Keratinocyte (primary cell): ENCODE results near the gene SHLD2. TPM values are rescaled to one million over a fixed set of nuclear protein-coding genes. Genes with fewer than 3 reads are reported as not detected.
A peak's percentile ranks its signal among the peaks of the same experiment; 100 is the strongest.

Source experiments
- DNase-seq: peaks from one replicate; pipeline ENCODE4 v3.0.0-alpha.2; 2011; ENCODE audit warnings: low read depth, missing footprints, low spot score
- FAIRE-seq: peaks from 2 replicates; lab custom pipeline; 2011; peaks lifted over from hg19 to GRCh38; lab: Jason Lieb, UNC
- H2AFZ ChIP-seq: 2 replicates; pipeline ENCODE4 v1.6.0; 2012; ENCODE audit warnings: low read length, control low read depth, inconsistent platforms; ENCODE audit not compliant: control insufficient read depth
- H3K27ac ChIP-seq: 2 replicates; pipeline ENCODE4 v1.5.1; 2011; ENCODE audit warnings: low read length; ENCODE audit not compliant: control insufficient read depth, insufficient read depth
- H3K27me3 ChIP-seq: 3 replicates; pipeline ENCODE4 v1.6.0; 2011; ENCODE audit warnings: low read length; ENCODE audit not compliant: control insufficient read depth, insufficient read depth; ENCODE audit errors: extremely low read depth
- H3K36me3 ChIP-seq, 2 experiments: 2 replicates in 1 of 2; 3 replicates in 1 of 2; pipeline ENCODE4 v1.5.1; 2011; ENCODE audit warnings: low read length in 2 of 2, mild to moderate bottlenecking in 1 of 2; ENCODE audit not compliant: control insufficient read depth in 2 of 2, insufficient read depth in 2 of 2; ENCODE audit errors: extremely low read depth in 1 of 2
- H3K4me1 ChIP-seq: 3 replicates; pipeline ENCODE4 v1.5.1; 2011; ENCODE audit warnings: low read length; ENCODE audit not compliant: control insufficient read depth, insufficient read depth; ENCODE audit errors: extremely low read depth
- H3K4me2 ChIP-seq: 3 replicates; pipeline ENCODE4 v1.6.0; 2011; ENCODE audit warnings: low read depth, low read length; ENCODE audit not compliant: control insufficient read depth, insufficient read depth; ENCODE audit errors: extremely low read depth
- H3K4me3 ChIP-seq, 3 experiments: fragments of 200-600 bp in 1 of 3; sonication (generic) in 1 of 3; 2 replicates in 2 of 3; 3 replicates in 1 of 3; pipeline ENCODE4 v1.5.1; 2011 to 2016; ENCODE audit warnings: low read length in 3 of 3, mild to moderate bottlenecking in 3 of 3, control low read depth in 2 of 3, inconsistent platforms in 1 of 3, low read depth in 1 of 3, mixed read lengths in 1 of 3, mixed run types in 1 of 3, moderate library complexity in 1 of 3; ENCODE audit not compliant: control insufficient read depth in 2 of 3, insufficient read depth in 2 of 3; ENCODE audit errors: extremely low read depth in 1 of 3
- H3K79me2 ChIP-seq: 2 replicates; pipeline ENCODE4 v1.6.0; 2012; ENCODE audit warnings: low read length; ENCODE audit not compliant: control insufficient read depth, insufficient read depth
- H3K9ac ChIP-seq: 3 replicates; pipeline ENCODE4 v1.6.0; 2011; ENCODE audit warnings: low read length; ENCODE audit not compliant: control insufficient read depth, insufficient read depth; ENCODE audit errors: extremely low read depth
- H3K9me1 ChIP-seq: 3 replicates; pipeline ENCODE4 v1.6.0; 2011; ENCODE audit warnings: low read length; ENCODE audit not compliant: control insufficient read depth, insufficient read depth; ENCODE audit errors: extremely low read depth
- H3K9me3 ChIP-seq: 2 replicates; pipeline ENCODE4 v1.5.1; 2012; ENCODE audit warnings: low read depth, low read length; ENCODE audit not compliant: control insufficient read depth
- H4K20me1 ChIP-seq: 3 replicates; pipeline ENCODE4 v1.6.0; 2011; ENCODE audit warnings: low read length; ENCODE audit not compliant: control insufficient read depth, insufficient read depth; ENCODE audit errors: extremely low read depth
- CTCF ChIP-seq, 3 experiments: IDR thresholded peaks in 1 of 3; conservative IDR thresholded peaks in 1 of 3; optimal IDR thresholded peaks in 1 of 3; 2 replicates in 2 of 3; 3 replicates in 1 of 3; pipeline versions ENCODE3 to v1.5.1; 2011; ENCODE audit warnings: low read length in 3 of 3, mild to moderate bottlenecking in 3 of 3, moderate library complexity in 2 of 3, control low read depth in 1 of 3, inconsistent platforms in 1 of 3; ENCODE audit not compliant: insufficient read depth in 2 of 3; ENCODE audit errors: extremely low read depth in 1 of 3
- EZH2 ChIP-seq: IDR thresholded peaks from one replicate; pipeline ENCODE4 v1.6.1; 2012; ENCODE audit warnings: inconsistent platforms, mild to moderate bottlenecking, low read length, moderate library complexity
- dilution Hi-C: fragments of 300-500 bp; cut with MboI; formaldehyde crosslinking; loops from one replicate; pipeline ENCODE4 v1.7.0; 2020; ENCODE audit warnings: low sequenced_read_pairs; ENCODE audit not compliant: extremely low pct_ligation_motif_present
- polyA plus RNA-seq, 5 experiments: library from polyadenylated mRNA; depleted of rRNA in 3 of 5; stranded (reverse) in 3 of 5; stranded (forward) in 1 of 5; unstranded in 1 of 5; fragments of >200 nt; gene quantifications; 1 replicate in 1 of 5; 2 replicates in 3 of 5; 3 replicates in 1 of 5; pipeline versions ENCODE4 v1.2.1 to v1.2.3, GENCODE V29; 2011 to 2012; ENCODE audit warnings: missing spikeins in 2 of 5, low read depth in 1 of 5, low replicate concordance in 1 of 5

The SHLD2 gene
- polyA plus RNA-seq, 1 donor (not counting 4 experiments of a cell fraction or from before 2014, with no cell fraction given) = 15.8 TPM

GRCh38 chr10:87092861-87093631, 2.0 kb upstream of the SHLD2 start:
- FAIRE-seq (no peak), DNase-seq (no peak)
- Histone ChIP-seq H4K20me1 (no peaks in the 10 kb centered on the region), H3K9ac (peak overlapping the region; percentile 89), H3K4me2 (peak overlapping the region; percentile 96), H3K36me3 (peaks cover 3 to 5% of the 10 kb centered on the region in 2 experiments), H3K9me3 (no peaks in the 10 kb centered on the region), H3K79me2 (peaks cover 83% of the 10 kb centered on the region), H3K4me3 (peak overlapping the region; percentile 78 to 99 (median 93)), H3K27me3 (no peaks in the 10 kb centered on the region), H3K9me1 (no peaks in the 10 kb centered on the region), H3K27ac (peak overlapping the region; percentile 85), H2AFZ (no peak overlapping the region), H3K4me1 (peaks cover 23% of the 10 kb centered on the region)
- dilution Hi-C loops = no loop called here
- TF ChIP-seq CTCF (optimal IDR thresholded peaks at IDR 0.05 in 1 of 3, IDR thresholded peaks at IDR 0.05 in 1 of 3, conservative IDR thresholded peaks at IDR 0.05 in 1 of 3; ENCODE audit: extremely low read depth in 1 of 3, insufficient read depth in 2 of 3, low read length in 3 of 3) (no peak), EZH2 (no peak)

GRCh38 chr10:87093632-87094372, 1.2 kb upstream of the SHLD2 start:
- no peaks in the 10 kb centered on the region for H3K9me3 ChIP-seq
- dilution Hi-C loops = no loop called here
- peaks cover 23% of the 10 kb centered on the region for H3K4me1 ChIP-seq
- H3K79me2 ChIP-seq = peaks cover 79% of the 10 kb centered on the region
- H3K27me3 ChIP-seq = no peaks in the 10 kb centered on the region
- no peak for FAIRE-seq
- H4K20me1 ChIP-seq = no peaks in the 10 kb centered on the region
- peak overlapping the region; percentile 78 to 99 (median 93) for H3K4me3 ChIP-seq
- TF ChIP-seq CTCF (optimal IDR thresholded peaks at IDR 0.05 in 1 of 3, IDR thresholded peaks at IDR 0.05 in 1 of 3, conservative IDR thresholded peaks at IDR 0.05 in 1 of 3; ENCODE audit: extremely low read depth in 1 of 3, insufficient read depth in 2 of 3, low read length in 3 of 3) (no peak), EZH2 (no peak)
- H3K9ac ChIP-seq = peak overlapping the region; percentile 89
- H3K4me2 ChIP-seq = peak overlapping the region; percentile 96
- H3K9me1 ChIP-seq = no peaks in the 10 kb centered on the region
- H3K27ac ChIP-seq = peak overlapping the region; percentile 85
- H2AFZ ChIP-seq = no peak overlapping the region
- no peak for DNase-seq
- H3K36me3 ChIP-seq = peaks cover 3 to 5% of the 10 kb centered on the region in 2 experiments
